NCI-H2081 (cell line): ENCODE measurements around the gene ARMC5.
"Not testable (repeated sequence)": the region's sequence is repeated elsewhere in the genome, so short reads cannot be mapped to it uniquely, and the experiment has no call there.

Experiments used
- DNase-seq, 2 experiments: peaks; one replicate each; lab custom pipeline; 2025; lab: John Stamatoyannopoulos, UW

The ARMC5 gene

GRCh38 chr16:31496670-31497069, 37.4 kb downstream of the ARMC5 start:
- DNase-seq, result no peak

- DNase-seq, result no peak
Measured at GRCh38 chr16:31498493-31498892, 39.2 kb downstream of the ARMC5 start.

GRCh38 chr16:31499928-31500327, 40.6 kb downstream of the ARMC5 start:
- DNase-seq, result no peak

- no peak for DNase-seq
Measured at GRCh38 chr16:31501226-31501965, 42.1 kb downstream of the ARMC5 start.

- DNase-seq, result no peak
Measured at GRCh38 chr16:31501966-31502348, 42.7 kb downstream of the ARMC5 start.

GRCh38 chr16:31502981-31503380, 43.7 kb downstream of the ARMC5 start:
- DNase-seq, result no peak

GRCh38 chr16:31503555-31503954, 44.3 kb downstream of the ARMC5 start:
- DNase-seq, result not testable (repeated sequence)

GRCh38 chr16:31504159-31504558, 44.9 kb downstream of the ARMC5 start:
- DNase-seq, result no peak

- DNase-seq, result no peak
Measured at GRCh38 chr16:31505483-31505882, 46.2 kb downstream of the ARMC5 start.

GRCh38 chr16:31507617-31507928, 48.3 kb downstream of the ARMC5 start:
- DNase-seq, result peak in 1 of 2 experiments; percentile 16

GRCh38 chr16:31507929-31508705, 48.8 kb downstream of the ARMC5 start, which contains the start of gene RUSF1:
Gene RUSF1 (minus strand): TSS chr16:31508391. CDS start chr16:31508373, 18 bp downstream.
- DNase-seq, result peak; percentile 66 to 84

- no peak for DNase-seq
Measured at GRCh38 chr16:31508706-31509195, 49.5 kb downstream of the ARMC5 start.

GRCh38 chr16:31513126-31513525, 53.8 kb downstream of the ARMC5 start:
- DNase-seq, result no peak

- DNase-seq, result no peak
Measured at GRCh38 chr16:31513884-31514283, 54.6 kb downstream of the ARMC5 start.
